D721Med (cell line): ENCODE results near the gene CLSTN2.

Source experiments
- DNase-seq: peaks from one replicate; pipeline ENCODE4 v3.0.0; 2011; ENCODE audit warnings: low spot score; ENCODE audit not compliant: insufficient read length
- FAIRE-seq: peaks from 2 replicates; lab custom pipeline; 2011; peaks lifted over from hg19 to GRCh38; lab: Jason Lieb, UNC
- CTCF ChIP-seq: IDR thresholded peaks from 2 replicates; pipeline ENCODE4 v1.5.1; 2012; ENCODE audit warnings: mild to moderate bottlenecking, control low read depth; ENCODE audit not compliant: insufficient read depth; ENCODE audit errors: missing control alignments

Gene CLSTN2

DNA sequence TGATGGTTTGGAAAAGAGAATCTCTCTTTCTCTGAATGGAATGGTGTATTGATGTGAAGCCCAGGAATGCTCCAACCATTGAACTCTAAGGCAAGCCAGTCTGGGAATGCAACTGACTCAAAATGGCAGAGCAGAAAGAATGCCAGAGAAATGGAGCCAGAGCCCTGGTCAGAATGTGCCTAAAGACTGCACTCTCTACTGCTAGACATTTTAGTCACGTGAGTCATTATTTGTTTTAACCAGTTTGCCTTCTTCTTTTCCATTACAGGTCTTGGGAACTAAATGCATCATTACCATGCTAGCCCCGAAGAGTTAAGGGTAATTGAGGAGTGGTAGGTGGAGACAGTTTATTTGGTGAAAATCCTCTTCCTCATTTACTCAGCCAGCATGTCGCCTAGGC lies 675.6 kb downstream of the CLSTN2 start:
- FAIRE-seq, result no peak
- DNase-seq, result no peak
- no peak for TF ChIP-seq CTCF

- TF ChIP-seq CTCF, result no peak
Observed at GRCh38 chr3:140614001-140614400, 679.0 kb downstream of the CLSTN2 start.

DNA sequence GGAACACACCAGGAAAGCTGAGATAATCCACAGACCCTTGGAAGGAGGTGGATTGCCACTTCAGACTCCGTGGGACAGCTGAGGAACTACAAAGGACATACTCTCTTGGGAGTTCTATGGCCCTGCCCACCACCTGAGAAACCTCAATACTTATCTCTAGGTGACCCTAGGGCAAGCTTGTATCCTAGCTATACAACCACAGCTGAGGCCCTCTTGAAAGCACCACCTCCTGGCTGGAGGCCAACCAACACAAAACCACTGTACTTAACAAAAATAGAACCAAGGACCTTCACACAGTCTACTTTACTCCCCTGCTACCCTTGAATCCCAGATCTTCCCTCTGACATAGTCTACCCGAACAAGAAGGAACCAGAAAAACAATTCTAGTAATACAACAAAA lies 682.1 kb downstream of the CLSTN2 start:
- TF ChIP-seq CTCF, result no peak
- no peak for FAIRE-seq
- DNase-seq, result no peak

More at GRCh38 chr3:140614001-140614400, 679.0 kb downstream of the CLSTN2 start:
- DNase-seq, result no peak
- no peak for FAIRE-seq

- no peak for TF ChIP-seq CTCF
- DNase-seq, result no peak
- FAIRE-seq, result no peak
Observed at GRCh38 chr3:140626856-140627255, 691.9 kb downstream of the CLSTN2 start.
